Ishikawa (cell line): ENCODE data around the gene RYR1.

Experiments used
- CEBPB ChIP-seq: IDR thresholded peaks from 2 replicates; pipeline ENCODE4 v1.6.1; 2012
- CREB1 ChIP-seq: IDR thresholded peaks from 2 replicates; pipeline ENCODE4 v1.6.1; 2012; ENCODE audit warnings: low read depth
- EGR1 ChIP-seq: IDR thresholded peaks from 2 replicates; pipeline ENCODE4 v1.6.1; 2012
- EP300 ChIP-seq: IDR thresholded peaks from 2 replicates; pipeline ENCODE4 v1.6.1; 2012; ENCODE audit warnings: borderline replicate concordance
- FOXM1 ChIP-seq: IDR thresholded peaks from 2 replicates; pipeline ENCODE4 v1.6.1; 2012; ENCODE audit warnings: low read depth, borderline replicate concordance
- MAX ChIP-seq: IDR thresholded peaks from 2 replicates; pipeline ENCODE4 v1.6.1; 2012
- NFIC ChIP-seq: IDR thresholded peaks from 2 replicates; pipeline ENCODE4 v1.6.1; 2012
- RAD21 ChIP-seq: IDR thresholded peaks from 2 replicates; pipeline ENCODE4 v1.6.1; 2012; ENCODE audit warnings: low read depth
- REST ChIP-seq: IDR thresholded peaks from 2 replicates; pipeline ENCODE4 v1.6.1; 2012; ENCODE audit warnings: low read depth, mild to moderate bottlenecking
- TAF1 ChIP-seq: IDR thresholded peaks from 2 replicates; pipeline ENCODE4 v1.6.1; 2012; ENCODE audit warnings: low read depth, mild to moderate bottlenecking
- TCF12 ChIP-seq: IDR thresholded peaks from 2 replicates; pipeline ENCODE4 v1.6.1; 2012; ENCODE audit warnings: low read depth
- TEAD4 ChIP-seq: IDR thresholded peaks from 2 replicates; pipeline ENCODE4 v1.6.1; 2012
- USF1 ChIP-seq: IDR thresholded peaks from 2 replicates; pipeline ENCODE4 v1.6.1; 2012
- YY1 ChIP-seq: IDR thresholded peaks from 2 replicates; pipeline ENCODE4 v1.6.1; 2012; ENCODE audit warnings: low read depth
- ZBTB7A ChIP-seq: IDR thresholded peaks from 2 replicates; pipeline ENCODE4 v1.6.1; 2012; ENCODE audit warnings: low read depth

RYR1 gene

GRCh38 chr19:38580080-38580479, 146.6 kb downstream of the RYR1 start:
- TF ChIP-seq EGR1 = no peak
- TF ChIP-seq NFIC = no peak
- no peak for TF ChIP-seq TAF1
- no peak for TF ChIP-seq MAX

GRCh38 chr19:38583219-38583984, 149.9 kb downstream of the RYR1 start:
- TF ChIP-seq TEAD4 (no peak), ZBTB7A (no peak), EP300 (no peak), MAX (no peak), RAD21 (no peak), TAF1 (no peak), YY1 (no peak), FOXM1 (no peak), CEBPB (no peak), USF1 (no peak), CREB1 (no peak), TCF12 (no peak), REST (no peak), EGR1 (no peak), NFIC (no peak)

- no peak for TF ChIP-seq EGR1
- TF ChIP-seq RAD21 = no peak
- TF ChIP-seq YY1 = no peak
- no peak for TF ChIP-seq TAF1
- TF ChIP-seq ZBTB7A = no peak
- no peak for TF ChIP-seq NFIC
- TF ChIP-seq MAX = no peak
- TF ChIP-seq CEBPB = no peak
- TF ChIP-seq EP300 = no peak
- TF ChIP-seq CREB1 = no peak
- no peak for TF ChIP-seq USF1
- no peak for TF ChIP-seq TEAD4
Observed at GRCh38 chr19:38583985-38584305, 150.5 kb downstream of the RYR1 start.

GRCh38 chr19:38587562-38587961, 154.1 kb downstream of the RYR1 start:
- TF ChIP-seq YY1 (no peak), RAD21 (no peak), ZBTB7A (no peak), REST (no peak)

- no peak for TF ChIP-seq TEAD4
- TF ChIP-seq CEBPB = no peak
- TF ChIP-seq FOXM1 = no peak
- TF ChIP-seq YY1 = no peak
- TF ChIP-seq MAX = no peak
- TF ChIP-seq ZBTB7A = no peak
- no peak for TF ChIP-seq RAD21
- no peak for TF ChIP-seq TCF12
- no peak for TF ChIP-seq CREB1
- TF ChIP-seq TAF1 = no peak
Observed at GRCh38 chr19:38588041-38588440, 154.6 kb downstream of the RYR1 start.

GRCh38 chr19:38592940-38593339, 159.4 kb downstream of the RYR1 start:
- TF ChIP-seq CEBPB (no peak), TCF12 (no peak), TAF1 (no peak), ZBTB7A (no peak), TEAD4 (no peak), USF1 (no peak), RAD21 (no peak), CREB1 (no peak), YY1 (no peak), EP300 (no peak), NFIC (no peak), EGR1 (no peak), FOXM1 (no peak), REST (no peak), MAX (no peak)
